Keratinocyte (primary cell): ENCODE results near the gene PPEF2. TPM values are rescaled to one million over a fixed set of nuclear protein-coding genes. Genes with fewer than 3 reads are reported as not detected.
"Not testable (repeated sequence)": the region's sequence is repeated elsewhere in the genome, so short reads cannot be mapped to it uniquely, and the experiment has no call there.

ENCODE experiments used
- DNase-seq: peaks from one replicate; pipeline ENCODE4 v3.0.0-alpha.2; 2011; ENCODE audit warnings: low read depth, missing footprints, low spot score
- FAIRE-seq: peaks from 2 replicates; lab custom pipeline; 2011; peaks lifted over from hg19 to GRCh38; lab: Jason Lieb, UNC
- H2AFZ ChIP-seq: 2 replicates; pipeline ENCODE4 v1.6.0; 2012; ENCODE audit warnings: low read length, control low read depth, inconsistent platforms; ENCODE audit not compliant: control insufficient read depth
- H3K27ac ChIP-seq: 2 replicates; pipeline ENCODE4 v1.5.1; 2011; ENCODE audit warnings: low read length; ENCODE audit not compliant: control insufficient read depth, insufficient read depth
- H3K27me3 ChIP-seq: 3 replicates; pipeline ENCODE4 v1.6.0; 2011; ENCODE audit warnings: low read length; ENCODE audit not compliant: control insufficient read depth, insufficient read depth; ENCODE audit errors: extremely low read depth
- H3K36me3 ChIP-seq, 2 experiments: 2 replicates in 1 of 2; 3 replicates in 1 of 2; pipeline ENCODE4 v1.5.1; 2011; ENCODE audit warnings: low read length in 2 of 2, mild to moderate bottlenecking in 1 of 2; ENCODE audit not compliant: control insufficient read depth in 2 of 2, insufficient read depth in 2 of 2; ENCODE audit errors: extremely low read depth in 1 of 2
- H3K4me1 ChIP-seq: 3 replicates; pipeline ENCODE4 v1.5.1; 2011; ENCODE audit warnings: low read length; ENCODE audit not compliant: control insufficient read depth, insufficient read depth; ENCODE audit errors: extremely low read depth
- H3K4me2 ChIP-seq: 3 replicates; pipeline ENCODE4 v1.6.0; 2011; ENCODE audit warnings: low read depth, low read length; ENCODE audit not compliant: control insufficient read depth, insufficient read depth; ENCODE audit errors: extremely low read depth
- H3K4me3 ChIP-seq, 3 experiments: fragments of 200-600 bp in 1 of 3; sonication (generic) in 1 of 3; 2 replicates in 2 of 3; 3 replicates in 1 of 3; pipeline ENCODE4 v1.5.1; 2011 to 2016; ENCODE audit warnings: low read length in 3 of 3, mild to moderate bottlenecking in 3 of 3, control low read depth in 2 of 3, inconsistent platforms in 1 of 3, low read depth in 1 of 3, mixed read lengths in 1 of 3, mixed run types in 1 of 3, moderate library complexity in 1 of 3; ENCODE audit not compliant: control insufficient read depth in 2 of 3, insufficient read depth in 2 of 3; ENCODE audit errors: extremely low read depth in 1 of 3
- H3K79me2 ChIP-seq: 2 replicates; pipeline ENCODE4 v1.6.0; 2012; ENCODE audit warnings: low read length; ENCODE audit not compliant: control insufficient read depth, insufficient read depth
- H3K9ac ChIP-seq: 3 replicates; pipeline ENCODE4 v1.6.0; 2011; ENCODE audit warnings: low read length; ENCODE audit not compliant: control insufficient read depth, insufficient read depth; ENCODE audit errors: extremely low read depth
- H3K9me1 ChIP-seq: 3 replicates; pipeline ENCODE4 v1.6.0; 2011; ENCODE audit warnings: low read length; ENCODE audit not compliant: control insufficient read depth, insufficient read depth; ENCODE audit errors: extremely low read depth
- H3K9me3 ChIP-seq: 2 replicates; pipeline ENCODE4 v1.5.1; 2012; ENCODE audit warnings: low read depth, low read length; ENCODE audit not compliant: control insufficient read depth
- H4K20me1 ChIP-seq: 3 replicates; pipeline ENCODE4 v1.6.0; 2011; ENCODE audit warnings: low read length; ENCODE audit not compliant: control insufficient read depth, insufficient read depth; ENCODE audit errors: extremely low read depth
- CTCF ChIP-seq, 3 experiments: IDR thresholded peaks in 1 of 3; conservative IDR thresholded peaks in 1 of 3; optimal IDR thresholded peaks in 1 of 3; 2 replicates in 2 of 3; 3 replicates in 1 of 3; pipeline versions ENCODE3 to v1.5.1; 2011; ENCODE audit warnings: low read length in 3 of 3, mild to moderate bottlenecking in 3 of 3, moderate library complexity in 2 of 3, control low read depth in 1 of 3, inconsistent platforms in 1 of 3; ENCODE audit not compliant: insufficient read depth in 2 of 3; ENCODE audit errors: extremely low read depth in 1 of 3
- EZH2 ChIP-seq: IDR thresholded peaks from one replicate; pipeline ENCODE4 v1.6.1; 2012; ENCODE audit warnings: inconsistent platforms, mild to moderate bottlenecking, low read length, moderate library complexity
- dilution Hi-C: fragments of 300-500 bp; cut with MboI; formaldehyde crosslinking; loops from one replicate; pipeline ENCODE4 v1.7.0; 2020; ENCODE audit warnings: low sequenced_read_pairs; ENCODE audit not compliant: extremely low pct_ligation_motif_present
- polyA plus RNA-seq, 5 experiments: library from polyadenylated mRNA; depleted of rRNA in 3 of 5; stranded (reverse) in 3 of 5; stranded (forward) in 1 of 5; unstranded in 1 of 5; fragments of >200 nt; gene quantifications; 1 replicate in 1 of 5; 2 replicates in 3 of 5; 3 replicates in 1 of 5; pipeline versions ENCODE4 v1.2.1 to v1.2.3, GENCODE V29; 2011 to 2012; ENCODE audit warnings: missing spikeins in 2 of 5, low read depth in 1 of 5, low replicate concordance in 1 of 5

PPEF2 gene
- polyA plus RNA-seq, 1 donor (not counting 4 experiments of a cell fraction or from before 2014, with no cell fraction given), result 0.03 TPM

GRCh38 chr4:75848171-75848760, 54.0 kb downstream of the PPEF2 start:
- H2AFZ ChIP-seq, H3K27me3 ChIP-seq, H3K4me1 ChIP-seq, H3K4me2 ChIP-seq, H3K9me3 ChIP-seq, H4K20me1 ChIP-seq, dilution Hi-C loops, H3K27ac ChIP-seq, H3K79me2 ChIP-seq, H3K9ac ChIP-seq, H3K4me3 ChIP-seq, H3K36me3 ChIP-seq, H3K9me1 ChIP-seq: not testable (repeated sequence)
- DNase-seq (peak; percentile 9), FAIRE-seq (peak; percentile 65)
- TF ChIP-seq CTCF (optimal IDR thresholded peaks at IDR 0.05 in 1 of 3, IDR thresholded peaks at IDR 0.05 in 1 of 3, conservative IDR thresholded peaks at IDR 0.05 in 1 of 3; ENCODE audit: extremely low read depth in 1 of 3, insufficient read depth in 2 of 3, low read length in 3 of 3), result peak; percentile 35 to 57 (median 48)

GRCh38 chr4:75845992-75846391, 56.3 kb downstream of the PPEF2 start:
- Histone ChIP-seq H3K4me2 (no peak overlapping the region), H4K20me1 (no peaks in the 10 kb centered on the region), H3K9me3 (no peaks in the 10 kb centered on the region), H3K79me2 (no peaks in the 10 kb centered on the region), H3K9ac (no peak overlapping the region), H3K36me3 (no peaks in the 10 kb centered on the region), H3K9me1 (no peaks in the 10 kb centered on the region), H3K27ac (no peak overlapping the region), H3K4me3 (no peak overlapping the region), H3K27me3 (no peaks in the 10 kb centered on the region), H3K4me1 (no peaks in the 10 kb centered on the region), H2AFZ (no peak overlapping the region)
- no peak for FAIRE-seq
- dilution Hi-C loops, result no loop called here
- no peak for TF ChIP-seq EZH2
- TF ChIP-seq CTCF (optimal IDR thresholded peaks at IDR 0.05 in 1 of 3, IDR thresholded peaks at IDR 0.05 in 1 of 3, conservative IDR thresholded peaks at IDR 0.05 in 1 of 3; ENCODE audit: extremely low read depth in 1 of 3, insufficient read depth in 2 of 3, low read length in 3 of 3), result no peak
- no peak for DNase-seq
